GM12873 (cell line): Measurements from ENCODE around the gene SGCD.

ENCODE experiments used
- CTCF ChIP-seq: IDR thresholded peaks from 2 replicates; pipeline ENCODE4 v1.5.1; 2012; ENCODE audit warnings: low read depth, mild to moderate bottlenecking, moderate library complexity, low read length, control low read depth; ENCODE audit not compliant: insufficient read depth; ENCODE audit errors: missing control alignments

Gene SGCD

DNA sequence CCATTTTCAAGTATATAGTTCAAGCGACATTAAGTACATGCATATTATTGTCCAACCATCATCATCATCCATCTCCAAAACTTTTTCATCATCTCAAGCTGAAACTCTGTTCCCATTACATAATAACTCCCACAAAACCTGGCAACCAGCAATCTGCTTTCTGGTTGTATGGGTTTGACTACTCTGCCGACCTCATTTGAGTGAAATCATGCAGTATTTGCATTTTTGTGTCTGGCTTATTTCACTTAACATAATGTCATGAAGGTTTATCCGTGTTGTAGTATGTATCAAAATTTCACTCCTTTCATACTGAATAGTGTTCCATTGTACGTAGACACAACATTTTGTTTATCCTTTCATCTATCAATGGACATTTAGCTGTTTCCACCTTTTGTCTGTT, 74.8 kb downstream of the SGCD start:
- no peak for TF ChIP-seq CTCF

DNA sequence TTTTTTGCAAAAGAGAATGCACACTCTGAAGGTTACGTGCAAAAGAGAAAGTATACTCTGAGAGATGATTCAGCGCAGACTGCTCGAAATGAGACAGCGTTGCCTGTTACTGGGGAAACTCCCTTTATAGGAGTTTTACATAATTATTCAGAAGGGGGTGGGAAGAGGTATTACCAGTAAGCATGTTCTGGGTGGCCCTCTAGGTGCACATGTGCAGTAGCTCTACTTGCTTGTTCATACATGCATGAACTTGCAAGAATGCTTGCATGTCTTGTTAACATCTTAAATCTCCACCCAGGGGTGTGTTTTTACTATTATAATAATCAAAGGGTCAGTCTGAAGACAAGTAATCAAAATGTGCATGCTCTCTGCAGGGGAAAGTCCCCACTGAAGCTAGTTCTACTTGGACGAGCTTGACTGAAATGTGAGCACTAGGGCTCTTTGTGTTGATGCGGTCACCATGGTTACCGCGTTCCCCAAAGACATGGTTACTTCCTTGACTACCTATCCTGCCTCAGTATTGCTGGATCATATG, 75.5 kb downstream of the SGCD start:
- TF ChIP-seq CTCF: no peak

DNA sequence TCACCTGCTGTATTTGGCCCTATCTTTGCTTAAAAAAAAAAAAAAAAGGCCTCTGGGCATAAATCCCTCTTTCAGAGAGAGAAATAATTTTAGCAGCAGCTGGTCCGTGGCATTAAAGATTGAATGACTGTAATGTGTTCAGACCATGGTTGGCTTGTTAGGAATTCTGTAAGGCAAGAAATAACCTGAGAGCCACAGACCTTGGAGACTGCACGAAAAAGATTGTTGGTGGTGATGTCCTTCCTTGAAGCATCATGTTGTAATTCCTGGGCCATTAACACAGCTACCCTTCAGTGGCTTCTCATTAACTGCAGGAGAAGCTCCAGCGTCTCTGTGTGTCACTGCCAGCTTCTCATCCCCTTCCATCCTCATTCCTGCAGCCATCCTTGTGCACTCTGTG, 79.0 kb downstream of the SGCD start:
- no peak for TF ChIP-seq CTCF

- TF ChIP-seq CTCF: no peak
These were observed 80.3 kb downstream of the SGCD start for GRCh38 chr5:156407251-156407650.

DNA sequence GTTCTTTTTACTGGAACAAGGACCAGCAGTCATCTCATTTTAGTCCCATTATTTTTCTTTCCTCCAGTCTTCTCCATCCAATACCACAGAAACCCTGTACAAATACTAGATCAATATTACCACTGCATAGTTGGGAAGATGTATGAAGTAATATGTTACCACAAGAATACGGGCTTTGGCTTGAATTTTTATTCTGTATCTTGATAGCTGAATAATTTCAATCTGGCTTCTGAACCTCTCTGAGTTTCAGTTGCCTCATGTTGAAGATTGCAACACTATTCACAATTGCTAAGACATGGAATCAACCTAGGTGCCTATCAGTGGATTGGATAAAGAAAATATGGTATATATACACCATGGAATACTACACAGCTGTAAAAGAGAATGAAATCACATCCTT, 82.9 kb downstream of the SGCD start:
- no peak for TF ChIP-seq CTCF

GRCh38 chr5:156411185-156411613, 84.2 kb downstream of the SGCD start:
- TF ChIP-seq CTCF: no peak

- no peak for TF ChIP-seq CTCF
These were observed 85.0 kb downstream of the SGCD start for GRCh38 chr5:156411957-156412356.

DNA sequence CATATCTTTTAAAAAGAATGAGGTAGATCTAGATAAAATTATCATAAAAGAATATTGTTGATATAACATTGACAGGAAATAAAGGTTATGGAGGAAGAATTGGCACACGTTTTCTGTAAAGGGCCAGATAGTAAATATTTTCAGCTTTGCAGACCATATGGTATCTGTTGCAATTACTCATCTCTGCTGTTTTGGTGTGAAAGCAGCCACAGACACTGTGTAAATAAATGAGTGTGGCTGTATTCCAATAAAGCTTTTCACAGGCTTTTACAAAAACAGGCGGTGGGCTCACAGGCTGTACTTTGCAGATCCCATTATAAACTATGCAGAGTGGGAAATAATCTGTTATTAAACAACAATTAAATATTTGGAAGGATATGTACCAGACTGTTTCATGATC, 87.4 kb downstream of the SGCD start:
- no peak for TF ChIP-seq CTCF
